ENCODE data around the gene GRM2. TPM values are rescaled to one million over a fixed set of nuclear protein-coding genes. Genes with fewer than 3 reads are reported as not detected.

The GRM2 gene
- total RNA-seq, 1 experiment from 2014 or later: 3.7 TPM

DNA sequence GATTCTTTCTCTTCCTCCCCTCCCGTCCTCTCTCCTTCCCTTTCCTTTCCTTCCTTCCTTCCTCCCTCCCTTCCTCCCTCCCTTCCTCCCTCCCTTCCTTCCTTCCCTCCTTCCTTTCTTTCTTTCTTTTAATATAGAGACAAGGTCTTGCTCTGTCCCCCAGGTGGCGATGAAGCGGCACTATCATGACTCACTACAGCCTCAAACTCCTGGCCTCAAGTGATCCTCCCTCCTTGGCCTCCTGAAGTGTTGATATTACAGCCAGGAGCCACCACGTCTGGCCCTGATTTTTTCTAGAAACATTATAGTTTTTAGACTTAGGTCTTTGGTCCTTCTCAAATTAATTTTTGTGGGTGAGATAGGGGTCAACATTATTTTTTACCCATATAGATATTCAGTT, 15.5 kb downstream of the GRM2 start (continued):
- no peak for TF ChIP-seq OVOL2 (CRISPR knock-in tag; IDR thresholded peaks at IDR 0.05; ENCODE audit: borderline replicate concordance)
- no peak for TF ChIP-seq NFE2L1 (CRISPR knock-in tag; IDR thresholded peaks at IDR 0.05)

- Mint-ChIP-seq H3K27ac (no peak overlapping the region), H3K4me1 (no peaks in the 10 kb centered on the region), H3K9me3 (peaks cover 6% of the 10 kb centered on the region; the same call in 1 of the 2 replicates), H3K36me3 (no peaks in the 10 kb centered on the region), H3K27me3 (ENCODE audit: low read depth) (no peaks in the 10 kb centered on the region; the same call in 1 of the 2 replicates), H3K4me3 (no peak overlapping the region)
- DNase-seq (ENCODE audit: low spot score) (no peak), ATAC-seq (no peak)
- no peak for TF ChIP-seq ZNF121 (CRISPR knock-in tag; IDR thresholded peaks at IDR 0.05)
- no peak for TF ChIP-seq FOXJ3 (CRISPR knock-in tag; IDR thresholded peaks at IDR 0.05; ENCODE audit: borderline replicate concordance)
- no peak for TF ChIP-seq TEAD4 (CRISPR knock-in tag; IDR thresholded peaks at IDR 0.05)
- no peak for TF ChIP-seq ZNF423 (CRISPR knock-in tag; IDR thresholded peaks at IDR 0.05)
- TF ChIP-seq, protein P1, sequence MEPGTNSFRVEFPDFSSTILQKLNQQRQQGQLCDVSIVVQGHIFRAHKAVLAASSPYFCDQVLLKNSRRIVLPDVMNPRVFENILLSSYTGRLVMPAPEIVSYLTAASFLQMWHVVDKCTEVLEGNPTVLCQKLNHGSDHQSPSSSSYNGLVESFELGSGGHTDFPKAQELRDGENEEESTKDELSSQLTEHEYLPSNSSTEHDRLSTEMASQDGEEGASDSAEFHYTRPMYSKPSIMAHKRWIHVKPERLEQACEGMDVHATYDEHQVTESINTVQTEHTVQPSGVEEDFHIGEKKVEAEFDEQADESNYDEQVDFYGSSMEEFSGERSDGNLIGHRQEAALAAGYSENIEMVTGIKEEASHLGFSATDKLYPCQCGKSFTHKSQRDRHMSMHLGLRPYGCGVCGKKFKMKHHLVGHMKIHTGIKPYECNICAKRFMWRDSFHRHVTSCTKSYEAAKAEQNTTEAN (CRISPR knock-in tag; IDR thresholded peaks at IDR 0.05): no peak
- TF ChIP-seq ZNF671 (CRISPR knock-in tag; IDR thresholded peaks at IDR 0.05): no peak
- TF ChIP-seq, protein P2, sequence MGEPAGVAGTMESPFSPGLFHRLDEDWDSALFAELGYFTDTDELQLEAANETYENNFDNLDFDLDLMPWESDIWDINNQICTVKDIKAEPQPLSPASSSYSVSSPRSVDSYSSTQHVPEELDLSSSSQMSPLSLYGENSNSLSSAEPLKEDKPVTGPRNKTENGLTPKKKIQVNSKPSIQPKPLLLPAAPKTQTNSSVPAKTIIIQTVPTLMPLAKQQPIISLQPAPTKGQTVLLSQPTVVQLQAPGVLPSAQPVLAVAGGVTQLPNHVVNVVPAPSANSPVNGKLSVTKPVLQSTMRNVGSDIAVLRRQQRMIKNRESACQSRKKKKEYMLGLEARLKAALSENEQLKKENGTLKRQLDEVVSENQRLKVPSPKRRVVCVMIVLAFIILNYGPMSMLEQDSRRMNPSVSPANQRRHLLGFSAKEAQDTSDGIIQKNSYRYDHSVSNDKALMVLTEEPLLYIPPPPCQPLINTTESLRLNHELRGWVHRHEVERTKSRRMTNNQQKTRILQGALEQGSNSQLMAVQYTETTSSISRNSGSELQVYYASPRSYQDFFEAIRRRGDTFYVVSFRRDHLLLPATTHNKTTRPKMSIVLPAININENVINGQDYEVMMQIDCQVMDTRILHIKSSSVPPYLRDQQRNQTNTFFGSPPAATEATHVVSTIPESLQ (CRISPR knock-in tag; IDR thresholded peaks at IDR 0.05): no peak
- no peak for TF ChIP-seq ATF1 (CRISPR knock-in tag; IDR thresholded peaks at IDR 0.05)
- no peak for TF ChIP-seq USF2 (CRISPR knock-in tag; IDR thresholded peaks at IDR 0.05)
- no peak for TF ChIP-seq HMGA2 (CRISPR knock-in tag; IDR thresholded peaks at IDR 0.05)
- TF ChIP-seq, protein P3, sequence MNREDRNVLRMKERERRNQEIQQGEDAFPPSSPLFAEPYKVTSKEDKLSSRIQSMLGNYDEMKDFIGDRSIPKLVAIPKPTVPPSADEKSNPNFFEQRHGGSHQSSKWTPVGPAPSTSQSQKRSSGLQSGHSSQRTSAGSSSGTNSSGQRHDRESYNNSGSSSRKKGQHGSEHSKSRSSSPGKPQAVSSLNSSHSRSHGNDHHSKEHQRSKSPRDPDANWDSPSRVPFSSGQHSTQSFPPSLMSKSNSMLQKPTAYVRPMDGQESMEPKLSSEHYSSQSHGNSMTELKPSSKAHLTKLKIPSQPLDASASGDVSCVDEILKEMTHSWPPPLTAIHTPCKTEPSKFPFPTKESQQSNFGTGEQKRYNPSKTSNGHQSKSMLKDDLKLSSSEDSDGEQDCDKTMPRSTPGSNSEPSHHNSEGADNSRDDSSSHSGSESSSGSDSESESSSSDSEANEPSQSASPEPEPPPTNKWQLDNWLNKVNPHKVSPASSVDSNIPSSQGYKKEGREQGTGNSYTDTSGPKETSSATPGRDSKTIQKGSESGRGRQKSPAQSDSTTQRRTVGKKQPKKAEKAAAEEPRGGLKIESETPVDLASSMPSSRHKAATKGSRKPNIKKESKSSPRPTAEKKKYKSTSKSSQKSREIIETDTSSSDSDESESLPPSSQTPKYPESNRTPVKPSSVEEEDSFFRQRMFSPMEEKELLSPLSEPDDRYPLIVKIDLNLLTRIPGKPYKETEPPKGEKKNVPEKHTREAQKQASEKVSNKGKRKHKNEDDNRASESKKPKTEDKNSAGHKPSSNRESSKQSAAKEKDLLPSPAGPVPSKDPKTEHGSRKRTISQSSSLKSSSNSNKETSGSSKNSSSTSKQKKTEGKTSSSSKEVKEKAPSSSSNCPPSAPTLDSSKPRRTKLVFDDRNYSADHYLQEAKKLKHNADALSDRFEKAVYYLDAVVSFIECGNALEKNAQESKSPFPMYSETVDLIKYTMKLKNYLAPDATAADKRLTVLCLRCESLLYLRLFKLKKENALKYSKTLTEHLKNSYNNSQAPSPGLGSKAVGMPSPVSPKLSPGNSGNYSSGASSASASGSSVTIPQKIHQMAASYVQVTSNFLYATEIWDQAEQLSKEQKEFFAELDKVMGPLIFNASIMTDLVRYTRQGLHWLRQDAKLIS (CRISPR knock-in tag; IDR thresholded peaks at IDR 0.05; ENCODE audit: borderline replicate concordance): no peak
- no peak for TF ChIP-seq GRHL2 (CRISPR knock-in tag; IDR thresholded peaks at IDR 0.05; ENCODE audit: insufficient replicate concordance, severe bottlenecking)
- no peak for TF ChIP-seq FOXK1 (CRISPR knock-in tag; IDR thresholded peaks at IDR 0.05)
- no peak for TF ChIP-seq ZNF232 (CRISPR knock-in tag; IDR thresholded peaks at IDR 0.05)
- TF ChIP-seq KAT7 (CRISPR knock-in tag; IDR thresholded peaks at IDR 0.05; ENCODE audit: borderline replicate concordance): no peak
- TF ChIP-seq TCF7 (CRISPR knock-in tag; IDR thresholded peaks at IDR 0.05; ENCODE audit: low read depth): no peak
- TF ChIP-seq ZNF512 (CRISPR knock-in tag; IDR thresholded peaks at IDR 0.05; ENCODE audit: borderline replicate concordance): no peak
- TF ChIP-seq, protein P4, sequence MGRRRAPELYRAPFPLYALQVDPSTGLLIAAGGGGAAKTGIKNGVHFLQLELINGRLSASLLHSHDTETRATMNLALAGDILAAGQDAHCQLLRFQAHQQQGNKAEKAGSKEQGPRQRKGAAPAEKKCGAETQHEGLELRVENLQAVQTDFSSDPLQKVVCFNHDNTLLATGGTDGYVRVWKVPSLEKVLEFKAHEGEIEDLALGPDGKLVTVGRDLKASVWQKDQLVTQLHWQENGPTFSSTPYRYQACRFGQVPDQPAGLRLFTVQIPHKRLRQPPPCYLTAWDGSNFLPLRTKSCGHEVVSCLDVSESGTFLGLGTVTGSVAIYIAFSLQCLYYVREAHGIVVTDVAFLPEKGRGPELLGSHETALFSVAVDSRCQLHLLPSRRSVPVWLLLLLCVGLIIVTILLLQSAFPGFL (CRISPR knock-in tag; IDR thresholded peaks at IDR 0.05; ENCODE audit: borderline replicate concordance): no peak
- TF ChIP-seq IRF2 (CRISPR knock-in tag; IDR thresholded peaks at IDR 0.05; ENCODE audit: borderline replicate concordance, low read depth): no peak
- TF ChIP-seq, protein P5, sequence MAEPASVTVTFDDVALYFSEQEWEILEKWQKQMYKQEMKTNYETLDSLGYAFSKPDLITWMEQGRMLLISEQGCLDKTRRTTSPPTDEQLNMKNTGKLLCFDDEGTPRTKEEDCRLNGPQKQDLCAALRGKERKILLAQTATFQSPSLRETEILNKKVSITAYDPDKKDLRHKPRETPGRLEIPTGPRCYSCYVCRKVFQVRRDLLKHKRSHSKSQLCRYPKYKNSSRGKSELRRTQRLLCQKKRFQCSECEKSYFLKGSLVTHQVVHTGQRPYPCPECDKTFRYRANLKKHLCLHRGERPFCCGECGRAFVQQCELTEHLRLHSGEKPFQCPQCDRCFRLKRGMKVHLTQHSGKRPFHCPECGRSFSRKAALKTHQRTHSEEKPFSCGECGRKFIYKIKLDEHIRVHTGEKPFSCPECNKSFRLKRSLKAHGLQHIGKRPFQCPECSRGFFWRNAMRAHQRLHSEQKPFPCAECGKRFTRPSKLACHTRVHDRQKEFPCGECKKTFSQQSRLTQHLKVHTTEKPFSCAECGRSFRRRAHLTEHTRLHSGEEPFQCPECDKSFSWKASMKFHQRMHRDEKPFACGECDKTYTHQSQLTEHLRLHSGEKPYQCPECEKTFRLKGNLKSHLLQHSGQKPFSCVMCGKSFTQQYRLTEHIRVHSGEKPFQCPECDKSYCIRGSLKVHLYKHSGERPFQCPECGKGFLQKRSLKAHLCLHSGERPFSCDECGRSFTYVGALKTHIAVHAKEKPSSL (CRISPR knock-in tag; conservative IDR thresholded peaks at IDR 0.05): no peak
- POLR2A ChIA-PET: no interaction called here
- CTCF ChIA-PET: no interaction called here
Measured at GRCh38 chr3:51727500-51727899, 20.6 kb downstream of the GRM2 start.
